GM23338 (cell line): ENCODE data around the gene PPP1R9B.

Source experiments
- CREB1 ChIP-seq: fragments of 250-450 bp; sonication (Bioruptor Pico); IDR thresholded peaks from 2 replicates; pipeline ENCODE4 v1.5.0; 2020; ENCODE audit warnings: low read depth, mild to moderate bottlenecking, moderate library complexity
- CTCF ChIP-seq, 2 experiments: fragments of 200-600 bp in 1 of 2; sonication (generic) in 1 of 2; conservative IDR thresholded peaks; 2 replicates each; pipeline versions ENCODE4 v1.5.1 to v1.6.1; 2016 to 2017; ENCODE audit warnings: antibody characterized with exemption in 2 of 2, low read depth in 2 of 2, mild to moderate bottlenecking in 2 of 2, moderate library complexity in 1 of 2
- ETS1 ChIP-seq: IDR thresholded peaks from 2 replicates; pipeline ENCODE4 v1.6.1; 2016; ENCODE audit warnings: antibody characterized with exemption
- EZH2 ChIP-seq: fragments of 200-600 bp; sonication (generic); IDR thresholded peaks from one replicate; pipeline ENCODE4 v1.8.0; 2017; ENCODE audit warnings: antibody characterized with exemption, mild to moderate bottlenecking, low read depth; ENCODE audit not compliant: unreplicated experiment
- EZH2phosphoT487 ChIP-seq: fragments of 200-600 bp; sonication (generic); IDR thresholded peaks from one replicate; pipeline ENCODE4 v1.8.1; 2018; ENCODE audit warnings: antibody characterized with exemption; ENCODE audit not compliant: unreplicated experiment
- JUNB ChIP-seq: IDR thresholded peaks from one replicate; pipeline ENCODE4 v1.6.1; 2016; ENCODE audit warnings: antibody characterized with exemption; ENCODE audit not compliant: unreplicated experiment
- NANOG ChIP-seq: IDR thresholded peaks from 2 replicates; pipeline ENCODE4 v1.6.1; 2016; ENCODE audit warnings: antibody characterized with exemption, borderline replicate concordance
- POLR2AphosphoS5 ChIP-seq: IDR thresholded peaks from 2 replicates; pipeline ENCODE4 v1.6.1; 2016; ENCODE audit warnings: antibody characterized with exemption, low read depth
- REST ChIP-seq: IDR thresholded peaks from one replicate; pipeline ENCODE4 v1.6.1; 2018; ENCODE audit warnings: antibody characterized with exemption; ENCODE audit not compliant: unreplicated experiment
- ZNF331 ChIP-seq: fragments of 250-450 bp; sonication (Bioruptor Pico); IDR thresholded peaks from 2 replicates; pipeline ENCODE4 v1.5.0; 2020; ENCODE audit warnings: low read depth, mild to moderate bottlenecking, moderate library complexity

DNA sequence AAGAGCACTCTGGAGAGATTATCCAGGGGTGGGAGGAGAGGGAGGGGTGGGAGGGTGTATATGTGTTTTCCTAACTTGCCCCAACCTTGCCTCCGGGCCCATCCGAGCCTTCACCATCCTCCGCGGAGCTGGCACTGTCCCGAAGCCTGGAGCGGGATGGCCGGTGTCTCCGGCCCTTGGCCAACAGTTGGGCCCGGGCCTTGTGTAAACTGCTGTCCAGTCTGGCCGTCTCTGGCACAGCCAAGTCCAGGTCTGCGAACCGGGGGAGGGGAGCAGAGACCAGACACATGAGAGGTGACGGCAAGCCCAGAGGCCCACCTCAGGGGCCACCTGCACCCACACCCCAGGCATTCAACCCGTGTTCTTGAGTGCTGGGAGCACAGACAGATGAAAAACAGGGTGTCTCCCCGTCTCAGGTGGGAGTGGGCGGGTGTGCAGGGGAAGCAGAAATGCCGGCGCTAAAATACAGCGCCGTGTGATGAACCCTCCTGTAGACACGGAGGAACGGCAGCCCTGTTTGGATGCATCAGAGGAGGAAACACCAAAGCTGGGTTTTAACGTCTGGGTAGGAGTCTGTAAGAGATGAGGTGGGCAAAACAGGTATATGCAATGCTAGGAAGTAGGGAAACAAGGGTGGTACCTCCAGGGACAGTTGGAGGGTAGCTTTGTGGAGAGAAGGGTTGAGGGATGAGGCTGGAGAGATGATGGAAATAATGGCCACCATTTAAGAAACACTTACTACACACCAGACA lies 32.2 kb downstream of the PPP1R9B start:
- TF ChIP-seq CTCF (conservative IDR thresholded peaks at IDR 0.05; ENCODE audit: low read depth in 2 of 2) (no peak), REST (no peak), EZH2 (no peak), ETS1 (no peak), EZH2phosphoT487 (no peak), JUNB (no peak), POLR2AphosphoS5 (no peak), CREB1 (CRISPR knock-in tag) (no peak), NANOG (no peak), ZNF331 (CRISPR knock-in tag) (no peak)
